GM18873 (cell line): ENCODE data around the gene CORO1A.
"Not testable (repeated sequence)": the region's sequence is repeated elsewhere in the genome, so short reads cannot be mapped to it uniquely, and the experiment has no call there.

Experiments
- ATAC-seq: cut with Tn5 transposase; IDR thresholded peaks from one replicate; pipeline ENCODE4 v1.9.1; 2021; ENCODE audit warnings: mild to moderate bottlenecking, moderate library complexity, moderate number of reproducible peaks; ENCODE audit not compliant: unreplicated experiment, low FRiP score

The CORO1A gene

GRCh38 chr16:30199049-30199448 is 15.6 kb downstream of the CORO1A start, which contains the start of gene SULT1A3:
Gene SULT1A3, plus strand, starts transcription at chr16:30199255. Its CDS starts 1,474 bp downstream, at chr16:30200729.
- ATAC-seq = not testable (repeated sequence)

- not testable (repeated sequence) for ATAC-seq
Measured at GRCh38 chr16:30199608-30200343, 16.4 kb downstream of the CORO1A start.

GRCh38 chr16:30205541-30206236 is 22.3 kb downstream of the CORO1A start:
- not testable (repeated sequence) for ATAC-seq

GRCh38 chr16:30206252-30206651 is 22.9 kb downstream of the CORO1A start:
- ATAC-seq = not testable (repeated sequence)

GRCh38 chr16:30207063-30207704 is 23.8 kb downstream of the CORO1A start:
- not testable (repeated sequence) for ATAC-seq

GRCh38 chr16:30209032-30209431 is 25.6 kb downstream of the CORO1A start:
- ATAC-seq = not testable (repeated sequence)

- ATAC-seq = not testable (repeated sequence)
Measured at GRCh38 chr16:30211414-30211813, 28.0 kb downstream of the CORO1A start.

GRCh38 chr16:30217082-30217481 is 33.7 kb downstream of the CORO1A start:
- ATAC-seq = not testable (repeated sequence)
